WERI-Rb-1 (cell line): Measurements from ENCODE around the gene ASF1B.

Experiments
- DNase-seq: peaks from one replicate; pipeline ENCODE4 v3.0.0-alpha.2; 2020
- H3K27ac ChIP-seq: fragments of 250-450 bp; sonication (Bioruptor Pico); 2 replicates; pipeline ENCODE4 v1.5.1; 2020; ENCODE audit warnings: mild to moderate bottlenecking, moderate library complexity
- H3K27me3 ChIP-seq: fragments of 250-450 bp; sonication (Bioruptor Pico); 2 replicates; pipeline ENCODE4 v1.5.1; 2021; ENCODE audit warnings: mild to moderate bottlenecking, low read depth, moderate library complexity; ENCODE audit not compliant: insufficient read depth, severe bottlenecking
- H3K36me3 ChIP-seq: fragments of 250-450 bp; sonication (Bioruptor Pico); 2 replicates; pipeline ENCODE4 v1.5.1; 2020; ENCODE audit warnings: mild to moderate bottlenecking, moderate library complexity
- H3K4me3 ChIP-seq: 2 replicates; pipeline ENCODE4 v1.5.1; 2011; ENCODE audit warnings: low read depth, mild to moderate bottlenecking, control low read depth, low read length
- H3K9me3 ChIP-seq: fragments of 250-450 bp; sonication (Bioruptor Pico); 2 replicates; pipeline ENCODE4 v1.5.1; 2021; ENCODE audit warnings: mild to moderate bottlenecking, moderate library complexity; ENCODE audit not compliant: severe bottlenecking
- CTCF ChIP-seq: IDR thresholded peaks from 2 replicates; pipeline ENCODE4 v1.5.1; 2011; ENCODE audit warnings: low read depth, mild to moderate bottlenecking, control low read depth, inconsistent platforms, low read length

Gene ASF1B

GRCh38 chr19:14086098-14086497 is 50.3 kb downstream of the ASF1B start:
- no peak for DNase-seq
- no peak overlapping the region for H3K4me3 ChIP-seq
- no peak for TF ChIP-seq CTCF
- no peak overlapping the region for H3K27ac ChIP-seq
- peaks cover 31% of the 10 kb centered on the region for H3K36me3 ChIP-seq
- H3K27me3 ChIP-seq = no peaks in the 10 kb centered on the region
- H3K9me3 ChIP-seq = no peaks in the 10 kb centered on the region

- H3K27ac ChIP-seq = no peak within 1 kb of the TSS
- no peak for TF ChIP-seq CTCF
- no peak for DNase-seq
- H3K27me3 ChIP-seq = no peaks in the 10 kb centered on the region
- no peak within 1 kb of the TSS for H3K4me3 ChIP-seq
- peaks cover 31% of the 10 kb centered on the region for H3K36me3 ChIP-seq
- H3K9me3 ChIP-seq = no peaks in the 10 kb centered on the region
These were observed 50.9 kb downstream of the ASF1B start, which contains the start of gene C19orf67 for GRCh38 chr19:14085309-14085995. Gene C19orf67 (minus strand): TSS chr19:14085783. CDS start chr19:14085627, 156 bp downstream.

GRCh38 chr19:14082675-14082960 is 53.8 kb downstream of the ASF1B start:
- peaks cover 16% of the 10 kb centered on the region for H3K36me3 ChIP-seq
- no peak overlapping the region for H3K4me3 ChIP-seq
- TF ChIP-seq CTCF = no peak
- no peaks in the 10 kb centered on the region for H3K9me3 ChIP-seq
- no peak for DNase-seq
- H3K27ac ChIP-seq = no peak overlapping the region
- no peaks in the 10 kb centered on the region for H3K27me3 ChIP-seq

GRCh38 chr19:14081797-14082674 is 54.4 kb downstream of the ASF1B start:
- no peak for TF ChIP-seq CTCF
- Histone ChIP-seq H3K4me3 (peak overlapping the region; percentile 66), H3K9me3 (no peaks in the 10 kb centered on the region), H3K36me3 (peaks cover 10% of the 10 kb centered on the region), H3K27me3 (no peaks in the 10 kb centered on the region), H3K27ac (peak overlapping the region; percentile 54)
- DNase-seq = peak; percentile 61

GRCh38 chr19:14080887-14081796 is 55.2 kb downstream of the ASF1B start:
- Histone ChIP-seq H3K36me3 (peaks cover 1% of the 10 kb centered on the region), H3K4me3 (peak overlapping the region; percentile 66), H3K27ac (peak overlapping the region; percentile 54), H3K9me3 (no peaks in the 10 kb centered on the region), H3K27me3 (no peaks in the 10 kb centered on the region)
- DNase-seq = peak; percentile 98
- TF ChIP-seq CTCF = no peak
